Stimulated activated CD8-positive, alpha-beta memory T cell treated with anti-CD3 and anti-CD28 coated beads, Interleukin-4, amount 100 ng/mL, for 48 hours (primary cell): ENCODE results near the gene RBMS3.

Source experiments
- DNase-seq: peaks from one replicate; pipeline ENCODE4 v3.0.0-alpha.2; 2020

Gene RBMS3

DNA sequence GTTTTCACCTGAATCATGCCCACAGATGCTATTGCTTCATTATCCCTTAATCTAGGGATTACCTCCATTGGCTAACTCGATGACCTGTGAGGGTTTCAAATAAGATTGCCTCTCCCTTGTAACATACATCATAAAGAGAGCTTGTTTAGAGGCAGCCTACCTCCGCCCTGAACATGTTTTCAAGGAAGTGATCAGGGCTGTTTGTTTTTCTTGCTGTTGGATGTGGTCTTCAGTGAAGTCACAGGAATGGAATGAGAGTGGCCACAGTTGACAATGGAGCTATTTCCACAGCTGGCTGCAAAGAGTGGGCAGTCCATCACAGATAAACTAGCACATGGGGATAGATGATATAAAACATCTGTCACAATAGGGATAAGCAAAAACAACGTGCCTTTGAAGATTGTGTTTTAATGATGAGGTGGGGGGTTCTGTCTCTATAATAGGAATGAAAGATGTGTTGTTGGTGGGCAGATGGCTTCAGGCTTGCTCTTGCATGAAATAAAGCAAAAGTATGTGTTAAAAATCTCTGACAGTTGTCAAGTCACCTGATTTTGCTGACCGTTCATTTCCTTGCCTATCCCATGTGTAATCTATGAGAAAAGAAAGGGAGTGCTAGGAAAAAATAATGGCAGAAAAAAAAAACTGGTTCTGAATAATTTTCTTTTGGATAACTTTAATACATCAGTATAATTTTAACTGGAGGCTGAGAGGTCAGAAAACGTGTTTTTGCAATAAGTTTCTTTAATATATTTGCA lies 642.3 kb downstream of the RBMS3 start:
- no peak for DNase-seq

DNA sequence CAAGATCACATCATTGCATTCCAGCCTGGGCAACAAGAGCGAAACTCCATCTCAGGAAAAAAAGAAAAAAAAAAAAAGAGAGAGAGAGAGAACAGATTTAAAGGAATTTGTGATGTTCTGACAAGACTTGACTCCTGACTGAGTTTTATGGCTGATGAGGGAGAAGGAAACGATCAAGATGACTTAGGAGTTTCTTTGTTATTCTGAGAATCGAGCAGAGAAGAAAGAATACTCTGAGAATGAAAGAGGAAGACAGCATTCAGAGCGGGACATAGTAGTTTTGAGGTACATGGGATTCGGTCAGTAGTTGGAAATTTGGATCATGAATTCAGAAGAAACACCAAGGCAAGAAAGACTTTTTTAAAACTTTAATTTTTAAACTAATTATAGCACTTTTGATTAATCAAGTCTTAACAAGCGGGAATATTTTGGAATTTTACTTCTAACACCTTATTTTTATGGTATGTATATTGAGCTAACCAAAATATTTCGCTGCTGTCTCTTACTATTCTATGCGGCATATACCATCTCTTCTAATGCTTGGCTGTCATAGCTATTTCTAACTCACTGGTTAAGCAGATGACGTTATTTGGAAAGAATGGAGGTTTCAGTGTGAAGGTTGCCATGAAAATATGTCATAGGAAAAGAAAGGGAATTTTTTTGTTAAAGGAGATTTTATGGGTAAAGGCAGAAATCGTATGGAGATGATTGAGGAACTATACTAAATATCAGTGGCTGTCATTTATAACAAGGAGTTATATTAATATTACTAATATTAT lies 644.1 kb downstream of the RBMS3 start:
- DNase-seq, result no peak

- DNase-seq, result no peak
Observed at GRCh38 chr3:29926378-29926777, 645.5 kb downstream of the RBMS3 start.

DNA sequence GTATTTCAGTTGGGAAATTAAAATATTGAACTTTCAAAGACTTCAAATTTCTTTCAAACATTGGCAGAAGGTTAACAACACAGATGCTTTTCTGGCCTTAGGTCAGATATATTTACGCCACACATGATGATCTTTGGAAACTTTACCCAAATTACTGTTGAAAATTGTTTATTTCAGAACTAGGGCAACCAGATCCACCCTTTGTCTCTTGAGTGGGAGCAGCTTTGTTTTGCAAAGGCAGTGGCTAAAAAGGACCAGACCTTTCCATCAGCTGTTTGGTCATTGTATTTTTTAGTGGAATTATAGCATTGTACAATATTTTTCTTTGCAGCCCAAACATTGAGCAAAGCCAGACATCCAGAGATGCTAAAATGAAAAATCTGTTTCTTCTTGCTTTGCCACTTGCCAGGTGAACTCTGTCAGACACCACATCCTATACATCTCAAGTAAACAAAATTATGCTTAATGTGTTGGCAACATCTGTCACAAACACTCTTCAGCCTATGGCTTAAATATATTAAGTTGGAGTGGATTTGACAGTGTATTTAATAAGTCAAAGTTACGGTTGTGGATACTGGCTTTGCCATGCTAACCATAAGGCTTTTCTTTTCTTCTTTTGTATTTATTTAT lies 651.9 kb downstream of the RBMS3 start:
- no peak for DNase-seq

GRCh38 chr3:29933802-29934490 lies 653.1 kb downstream of the RBMS3 start:
- no peak for DNase-seq

- DNase-seq, result no peak
Observed at GRCh38 chr3:29934751-29935150, 653.9 kb downstream of the RBMS3 start.

DNA sequence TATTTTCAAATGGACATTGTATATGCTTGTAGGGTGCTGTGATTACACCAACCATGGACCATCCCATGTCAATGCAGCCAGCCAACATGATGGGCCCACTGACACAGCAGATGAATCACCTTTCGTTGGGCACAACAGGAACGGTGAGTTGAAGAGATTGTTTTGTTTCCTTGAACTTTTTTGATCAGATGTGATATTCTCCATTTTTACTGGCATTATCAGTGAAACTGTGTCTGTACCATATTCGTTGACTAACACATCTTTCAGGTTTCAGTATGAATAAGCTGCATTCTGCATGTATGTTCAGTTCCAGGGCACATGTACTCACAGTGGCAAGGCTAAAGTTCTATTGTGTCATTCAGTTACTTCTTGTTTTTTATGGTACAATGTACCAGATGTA lies 655.2 kb downstream of the RBMS3 start:
- peak; percentile 26 for DNase-seq

DNA sequence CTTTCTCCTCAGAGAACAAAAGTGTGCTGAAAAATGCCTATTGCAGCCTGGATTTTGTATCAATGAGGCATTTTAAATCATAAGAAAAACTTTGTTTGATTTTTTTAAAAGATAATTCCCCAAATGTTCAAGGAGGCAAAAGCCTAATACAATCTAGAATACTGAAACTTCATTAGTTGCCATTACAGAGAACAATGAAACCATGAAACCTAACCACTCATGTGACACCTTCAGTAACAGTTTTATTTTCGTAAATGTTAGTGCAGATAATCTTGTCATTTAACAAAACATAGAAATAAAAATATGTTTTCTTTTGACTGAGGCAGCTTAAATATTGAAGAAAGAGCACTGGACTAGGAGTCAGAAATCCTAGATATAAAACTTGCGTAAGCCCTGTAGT lies 655.9 kb downstream of the RBMS3 start:
- DNase-seq, result no peak

GRCh38 chr3:29937185-29937584 lies 656.3 kb downstream of the RBMS3 start:
- DNase-seq, result no peak

DNA sequence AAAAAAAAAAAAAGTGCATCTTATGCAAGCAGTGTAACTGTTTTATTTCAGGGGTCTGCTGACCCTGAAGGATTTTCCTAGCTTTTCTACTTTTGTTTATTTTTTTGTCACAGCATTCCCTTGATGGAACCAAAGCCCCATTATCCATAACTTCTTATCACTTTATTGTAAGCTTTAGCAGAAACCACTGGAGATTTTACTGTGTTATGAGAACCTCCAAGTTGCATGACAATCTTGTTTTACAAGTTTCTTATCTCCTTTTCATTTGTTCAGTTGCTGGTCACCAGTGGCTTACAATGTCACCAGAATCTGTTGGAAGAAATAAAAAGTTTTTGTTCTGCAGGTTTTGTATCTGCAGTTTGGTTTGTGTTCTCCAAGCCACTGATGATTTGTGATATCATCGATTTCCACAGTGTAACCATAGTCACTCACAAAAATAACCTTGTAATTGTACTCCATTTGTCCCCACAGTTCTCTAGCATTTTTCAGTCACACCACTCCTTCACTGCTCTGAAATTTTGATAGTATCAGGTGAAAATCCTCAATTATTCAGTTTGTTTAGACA lies 660.0 kb downstream of the RBMS3 start:
- DNase-seq, result no peak

DNA sequence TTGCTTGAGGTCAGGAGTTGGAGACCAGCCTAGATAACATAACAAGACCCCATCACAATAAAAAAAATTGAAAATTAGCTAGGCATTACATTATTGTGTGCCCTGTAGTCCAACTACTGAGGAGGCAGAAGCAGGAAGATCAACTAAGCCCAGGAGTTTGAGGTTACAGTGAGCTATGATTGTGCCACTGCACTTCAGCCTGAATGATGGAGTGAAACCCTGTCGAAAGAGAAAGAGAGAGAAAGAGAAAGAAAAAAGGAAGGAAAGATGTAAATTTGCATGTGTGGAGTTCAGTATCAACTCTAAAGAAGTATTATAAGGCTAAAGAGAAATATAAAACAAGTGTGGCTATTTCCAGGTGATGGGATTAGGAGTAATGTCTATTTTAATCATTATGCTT lies 661.4 kb downstream of the RBMS3 start:
- DNase-seq, result no peak

GRCh38 chr3:29949131-29949530 lies 668.3 kb downstream of the RBMS3 start:
- DNase-seq, result no peak

DNA sequence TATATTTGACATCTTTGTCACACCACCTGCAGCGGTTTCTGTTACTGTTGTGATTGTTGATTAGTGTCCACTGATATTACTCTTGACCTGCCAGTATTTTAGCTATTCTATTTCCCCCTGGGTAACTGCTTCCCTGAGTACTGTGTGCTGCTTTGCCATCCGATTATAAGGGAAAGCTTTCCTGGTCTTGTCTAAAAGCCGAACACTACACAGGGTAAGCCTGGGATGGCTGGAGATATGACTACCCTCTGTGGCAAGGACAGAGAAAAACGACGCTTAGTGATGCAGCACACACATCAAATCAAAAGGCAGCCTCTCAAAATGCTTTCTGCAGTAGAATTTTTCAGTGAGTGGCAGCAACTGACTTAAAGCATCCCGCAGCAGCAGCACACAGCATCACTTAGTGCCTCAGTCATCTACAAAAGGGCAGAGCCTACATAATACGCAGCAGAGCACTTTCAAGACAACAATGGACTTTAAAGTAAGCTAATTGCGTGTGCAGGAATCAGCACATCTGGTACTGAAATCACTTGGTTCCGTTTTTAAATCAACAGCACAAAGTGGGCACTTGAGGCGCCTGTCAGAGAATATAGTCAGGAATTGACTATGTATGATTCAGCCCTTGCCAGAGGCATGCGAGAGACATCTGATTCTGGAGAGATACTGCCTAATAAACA lies 669.2 kb downstream of the RBMS3 start:
- DNase-seq, result no peak

DNA sequence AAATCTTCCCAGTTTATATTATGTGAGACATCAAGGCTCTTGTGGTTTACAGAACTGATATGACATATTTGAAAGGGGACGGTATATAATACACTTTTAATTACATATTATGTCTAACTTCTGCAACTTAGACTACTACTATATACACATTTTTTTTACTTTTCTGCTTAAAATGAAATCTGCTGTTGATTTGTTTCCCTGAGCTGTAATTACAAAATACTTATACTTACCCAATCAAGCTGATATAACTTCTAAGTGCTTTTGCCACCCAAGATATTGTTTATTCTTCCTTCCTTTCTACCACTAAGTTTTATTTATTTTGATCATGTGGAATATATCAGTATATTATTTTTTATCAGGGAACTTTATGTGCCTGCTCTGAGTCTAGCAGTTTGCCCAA lies 671.6 kb downstream of the RBMS3 start:
- no peak for DNase-seq

- no peak for DNase-seq
Observed at GRCh38 chr3:29955413-29955812, 674.5 kb downstream of the RBMS3 start.

DNA sequence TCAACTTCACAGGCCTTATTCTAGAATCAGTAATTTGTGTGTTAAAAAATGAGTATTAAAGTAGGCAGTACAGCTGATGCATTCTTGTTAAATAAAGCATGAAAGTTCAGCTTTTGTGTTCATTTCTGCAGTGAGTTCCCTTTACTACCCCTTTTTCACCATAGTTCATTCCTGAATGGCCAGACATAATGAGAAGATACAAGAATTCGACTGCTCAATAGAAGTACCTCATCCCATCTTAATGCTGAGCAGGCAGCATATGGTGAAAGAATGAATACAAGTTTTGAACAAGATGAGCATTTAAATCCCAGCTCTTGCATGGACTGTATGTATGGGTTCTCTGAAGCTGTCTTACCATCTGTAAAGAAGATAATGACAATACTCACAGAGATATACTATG lies 677.9 kb downstream of the RBMS3 start:
- no peak for DNase-seq

DNA sequence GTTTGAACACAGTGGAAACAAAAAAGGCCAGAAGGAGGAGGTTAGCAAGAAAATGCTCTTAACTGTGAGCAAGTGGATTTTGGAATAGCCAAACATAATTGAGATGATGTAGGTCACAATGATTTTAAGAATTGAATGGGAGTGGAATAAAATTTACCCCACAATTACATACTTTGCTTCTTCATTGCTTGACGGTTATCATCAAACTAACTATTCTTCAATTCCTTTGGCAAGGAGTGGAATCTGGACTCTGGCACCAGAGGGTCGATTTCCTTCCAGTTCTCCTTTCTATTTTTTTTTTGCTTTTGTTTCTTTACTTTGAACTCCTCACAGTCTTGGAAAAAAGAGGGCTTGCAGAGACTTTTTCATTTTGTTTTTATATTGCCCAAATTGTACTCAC lies 691.0 kb downstream of the RBMS3 start:
- no peak for DNase-seq

DNA sequence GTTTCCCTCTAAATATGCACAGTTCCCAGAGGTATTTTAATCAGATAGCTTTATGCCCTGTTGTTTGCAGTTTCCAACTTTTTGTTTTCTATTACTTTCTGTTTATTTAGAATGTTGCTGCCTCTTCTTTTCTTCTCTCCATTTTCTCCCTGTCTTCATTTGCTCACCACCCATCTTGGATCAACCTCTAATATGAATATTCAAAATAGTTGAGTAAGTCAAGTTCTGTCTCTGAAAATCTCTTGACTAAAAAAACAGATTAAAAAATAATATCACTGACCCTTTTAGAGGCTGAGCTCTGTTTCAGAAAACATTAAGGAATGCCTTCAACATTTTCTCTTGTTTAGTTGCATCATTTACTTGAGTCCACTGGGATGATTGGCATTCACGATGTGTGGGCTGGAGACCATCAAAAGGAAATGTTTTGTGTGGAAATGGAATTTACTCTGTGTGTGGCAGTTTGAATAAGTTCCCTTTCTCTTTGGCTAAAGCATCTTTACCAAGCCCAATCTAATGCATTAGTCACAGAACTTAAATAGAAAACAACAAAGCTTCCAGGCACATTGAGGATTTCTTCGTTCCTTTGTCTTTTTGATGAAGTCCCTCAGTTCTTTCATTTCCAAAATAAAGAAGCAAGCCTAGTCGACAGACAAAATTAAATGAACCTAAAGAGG lies 691.6 kb downstream of the RBMS3 start:
- DNase-seq, result no peak

- DNase-seq, result no peak
Observed at GRCh38 chr3:29973763-29974162, 692.9 kb downstream of the RBMS3 start.

GRCh38 chr3:29976871-29977270 lies 696.0 kb downstream of the RBMS3 start:
- DNase-seq, result no peak

GRCh38 chr3:29977360-29977759 lies 696.5 kb downstream of the RBMS3 start:
- no peak for DNase-seq

DNA sequence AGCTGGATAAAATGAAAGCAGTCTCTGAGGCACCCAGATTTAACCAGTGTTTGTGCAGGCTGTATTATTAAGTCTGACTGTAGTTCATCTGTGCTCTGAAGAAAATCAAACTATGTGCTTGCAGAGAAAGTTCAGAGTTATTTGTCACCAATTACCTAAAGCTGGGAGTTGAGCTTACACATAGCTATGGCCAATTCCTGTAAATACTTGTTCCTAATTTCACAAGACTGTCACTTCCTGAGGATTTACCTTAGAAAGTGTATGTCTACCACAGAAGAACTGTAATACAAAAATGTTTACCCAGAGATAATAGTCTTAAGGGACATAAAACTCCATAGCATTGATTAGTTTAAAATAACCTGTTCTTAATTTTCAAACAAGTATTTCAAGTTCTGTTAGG lies 697.2 kb downstream of the RBMS3 start:
- no peak for DNase-seq
